HEK293 (cell line): ENCODE results near the gene S100A16.

Source experiments
- SETDB1 ChIP-seq: IDR thresholded peaks from one replicate; pipeline ENCODE4 v1.6.1; 2017; ENCODE audit warnings: mild to moderate bottlenecking, low read length, moderate library complexity, mixed read lengths; ENCODE audit not compliant: insufficient read length
- ZNF433 ChIP-seq: fragments of 450-650 bp; formaldehyde crosslinking; IDR thresholded peaks from 2 replicates; pipeline ENCODE4 v1.5.1; 2016; ENCODE audit warnings: missing biosample characterization, missing genetic modification characterization, low read depth
- ZNF623 ChIP-seq: fragments of 450-650 bp; formaldehyde crosslinking; IDR thresholded peaks from 2 replicates; pipeline ENCODE4 v1.5.1; 2016; ENCODE audit warnings: missing biosample characterization, missing genetic modification characterization
- TF ChIP-seq, protein P1 (sequence below): fragments of 450-650 bp; formaldehyde crosslinking; IDR thresholded peaks from 2 replicates; pipeline ENCODE4 v1.5.1; 2016; ENCODE audit warnings: missing biosample characterization, missing genetic modification characterization

GRCh38 chr1:153617663-153618062, 4.7 kb upstream of the S100A16 start:
- TF ChIP-seq SETDB1 (no peak), ZNF623 (no peak), ZNF433 (tag by site-specific recombination) (no peak)
- TF ChIP-seq, protein P1, sequence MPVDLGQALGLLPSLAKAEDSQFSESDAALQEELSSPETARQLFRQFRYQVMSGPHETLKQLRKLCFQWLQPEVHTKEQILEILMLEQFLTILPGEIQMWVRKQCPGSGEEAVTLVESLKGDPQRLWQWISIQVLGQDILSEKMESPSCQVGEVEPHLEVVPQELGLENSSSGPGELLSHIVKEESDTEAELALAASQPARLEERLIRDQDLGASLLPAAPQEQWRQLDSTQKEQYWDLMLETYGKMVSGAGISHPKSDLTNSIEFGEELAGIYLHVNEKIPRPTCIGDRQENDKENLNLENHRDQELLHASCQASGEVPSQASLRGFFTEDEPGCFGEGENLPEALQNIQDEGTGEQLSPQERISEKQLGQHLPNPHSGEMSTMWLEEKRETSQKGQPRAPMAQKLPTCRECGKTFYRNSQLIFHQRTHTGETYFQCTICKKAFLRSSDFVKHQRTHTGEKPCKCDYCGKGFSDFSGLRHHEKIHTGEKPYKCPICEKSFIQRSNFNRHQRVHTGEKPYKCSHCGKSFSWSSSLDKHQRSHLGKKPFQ (tag by site-specific recombination), result no peak
